ENCODE measurements around the gene CYP4F3. TPM values are rescaled to one million over a fixed set of nuclear protein-coding genes. Genes with fewer than 3 reads are reported as not detected.

Gene CYP4F3
- total RNA-seq, 4 donors from 2014 or later, result 0.31 to 11.5 (median 1.5) TPM

DNA sequence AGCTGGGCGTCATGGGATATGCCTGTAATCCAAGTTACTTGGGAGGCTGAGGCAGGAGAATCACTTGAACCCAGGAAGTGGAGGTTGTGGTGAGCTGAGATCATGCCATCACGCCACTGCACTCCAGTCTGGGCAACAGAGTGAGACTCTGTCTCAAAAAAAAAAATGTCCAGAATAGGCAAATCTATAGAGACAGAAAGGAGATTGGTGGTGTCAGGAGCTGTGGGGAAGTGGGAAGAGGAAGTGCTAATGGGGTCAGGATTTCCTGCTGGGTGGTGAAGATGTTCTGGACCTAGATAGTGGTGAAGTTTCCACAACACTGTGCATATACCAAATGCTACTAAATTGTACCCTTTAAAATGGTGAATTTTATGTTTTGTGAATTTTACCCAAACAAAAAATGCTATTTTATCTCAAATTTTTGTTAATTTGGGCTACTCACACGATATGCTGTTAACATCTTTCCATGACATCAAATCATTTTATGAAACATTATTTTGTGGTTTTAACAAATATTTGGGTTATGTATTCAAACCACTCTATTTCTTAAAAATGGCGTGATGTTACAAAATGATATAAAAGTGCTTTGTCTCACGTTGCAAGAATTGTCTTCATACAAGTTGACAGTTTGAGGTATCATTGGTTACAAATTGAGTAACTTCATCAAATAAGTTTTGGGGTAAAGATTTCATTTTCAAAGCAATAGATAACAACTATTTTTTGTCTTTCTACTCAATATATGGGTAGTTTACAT, 7.4 kb upstream of the CYP4F3 start:
- TF ChIP-seq CTCF (IDR thresholded peaks at IDR 0.05), result no peak
- DNase-seq (ENCODE audit: low spot score) (no peak), ATAC-seq (ENCODE audit: low FRiP score) (no peak)

GRCh38 chr19:15634105-15634504, 6.6 kb upstream of the CYP4F3 start:
- ATAC-seq (ENCODE audit: low FRiP score) (no peak), DNase-seq (ENCODE audit: low spot score) (no peak)
- TF ChIP-seq CTCF (IDR thresholded peaks at IDR 0.05), result no peak

DNA sequence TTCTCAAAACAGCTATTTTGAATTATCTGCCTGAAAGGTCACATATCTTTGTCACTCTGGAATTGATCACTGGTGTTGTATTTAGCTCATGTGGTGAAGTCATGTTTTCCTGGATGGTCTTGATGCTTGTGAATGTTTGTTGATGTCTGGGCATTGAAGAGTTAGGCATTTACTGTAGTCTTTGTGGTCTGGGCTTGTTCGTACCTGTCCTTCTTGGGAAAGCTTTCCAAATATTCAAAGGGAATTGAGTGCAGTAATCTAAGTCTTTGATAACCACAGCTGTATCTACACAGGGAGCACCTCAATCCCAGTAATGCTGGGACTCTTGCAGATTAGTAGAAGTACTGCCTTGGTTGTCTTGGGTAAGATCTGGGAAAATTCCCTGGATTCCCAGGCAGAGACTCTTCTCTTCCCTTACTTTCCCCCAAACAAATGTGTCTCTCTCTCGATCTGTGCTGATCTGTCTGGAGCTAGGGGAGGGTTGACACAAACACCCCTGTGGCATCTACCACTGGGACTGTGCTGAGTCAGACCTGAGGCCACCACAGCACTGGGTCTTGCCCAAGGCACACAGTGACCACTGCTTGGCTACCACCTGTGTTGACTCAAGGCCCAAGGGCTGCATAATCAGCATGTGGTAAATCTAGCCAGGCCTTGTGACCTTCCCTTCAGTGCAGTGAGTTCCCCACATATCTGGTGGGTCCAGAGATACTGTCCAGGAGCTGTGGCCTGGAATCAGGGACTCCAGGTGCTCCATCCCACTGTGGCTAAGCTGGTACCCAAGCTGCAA, 5.5 kb upstream of the CYP4F3 start:
- ATAC-seq (ENCODE audit: low FRiP score), result no peak
- peak in 1 of 3 donors; percentile 1 for TF ChIP-seq CTCF (IDR thresholded peaks at IDR 0.05)
- DNase-seq (ENCODE audit: low spot score), result no peak

DNA sequence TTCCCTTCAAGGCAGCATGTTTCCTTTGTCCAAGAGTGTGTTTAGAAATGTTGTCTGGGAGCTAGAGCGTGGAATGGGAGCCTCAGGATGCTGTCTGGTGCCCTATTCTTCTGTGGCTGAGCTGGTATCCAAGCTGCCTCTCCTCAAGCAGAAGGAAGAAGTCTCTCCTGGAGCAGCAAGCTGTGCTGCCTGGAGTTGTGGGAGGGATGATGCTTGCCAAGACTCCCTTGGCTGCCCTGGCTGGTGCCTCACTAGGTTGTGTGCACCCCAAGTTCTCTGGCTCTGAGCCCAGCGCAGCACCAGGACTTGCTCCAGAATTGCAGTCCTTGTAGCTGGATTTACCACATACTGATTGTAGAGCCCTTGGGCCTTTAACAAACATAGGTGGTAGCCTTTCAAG, 4.7 kb upstream of the CYP4F3 start:
- no peak for ATAC-seq (ENCODE audit: low FRiP score)
- no peak for TF ChIP-seq CTCF (IDR thresholded peaks at IDR 0.05)
- DNase-seq (ENCODE audit: low spot score), result no peak

GRCh38 chr19:15639596-15639995, 1.1 kb upstream of the CYP4F3 start:
- no peak for ATAC-seq (ENCODE audit: low FRiP score)
- no peak for TF ChIP-seq CTCF (IDR thresholded peaks at IDR 0.05)
- DNase-seq (ENCODE audit: low spot score), result no peak

DNA sequence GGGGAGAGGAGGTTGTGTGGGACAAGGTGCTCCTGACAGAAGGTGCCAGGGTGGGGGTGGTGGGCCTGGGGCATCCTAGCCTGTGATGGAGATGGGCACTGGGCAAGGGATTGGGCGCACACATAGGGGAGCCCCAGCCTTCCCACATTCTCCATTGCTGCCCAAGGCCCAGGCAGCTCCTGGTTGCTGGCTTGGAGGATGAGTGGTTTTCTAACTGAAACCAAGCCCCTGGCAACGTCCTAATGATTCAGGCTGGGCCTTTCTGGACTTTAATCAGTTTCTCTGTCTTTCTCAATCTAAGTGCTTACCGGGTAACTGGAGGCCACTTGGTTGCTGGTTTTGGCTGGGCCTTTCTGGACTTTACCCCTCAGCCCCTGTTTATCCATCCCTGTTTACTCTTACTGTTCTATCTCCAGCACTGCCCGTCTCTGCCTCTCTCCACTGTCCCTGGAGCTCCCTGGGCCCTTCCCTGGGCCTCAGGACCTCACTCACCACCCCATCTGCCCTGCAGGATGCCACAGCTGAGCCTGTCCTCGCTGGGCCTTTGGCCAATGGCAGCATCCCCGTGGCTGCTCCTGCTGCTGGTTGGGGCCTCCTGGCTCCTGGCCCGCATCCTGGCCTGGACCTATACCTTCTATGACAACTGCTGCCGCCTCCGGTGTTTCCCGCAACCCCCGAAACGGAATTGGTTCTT, 354 bp downstream of the CYP4F3 start:
- no peak for TF ChIP-seq CTCF (IDR thresholded peaks at IDR 0.05)
- ATAC-seq (ENCODE audit: low FRiP score), result peak; percentile 28

More for the DNA sequence above, 354 bp downstream of the CYP4F3 start:
- no peak for DNase-seq (ENCODE audit: low spot score)
